HepG2 (cell line): ENCODE results near the gene SERPINE2. TPM values are rescaled to one million over a fixed set of nuclear protein-coding genes. Genes with fewer than 3 reads are reported as not detected.

Source experiments
- ATAC-seq: fragments of 200-7000 bp; cut with Tn5 transposase; 3 replicates; pipeline ENCODE4 v1.9.1; 2020; ENCODE audit warnings: mild to moderate bottlenecking, moderate library complexity
- BruUV-seq: library from RNA; stranded (reverse); fragments of 400-500 nt; replicated peaks from 2 replicates; lab custom pipeline; 2021; lab: Mats Ljungman, UMichigan
- CTCF ChIA-PET: fragments of 300-600 bp; formaldehyde crosslinking; extraction: SDS; loops from one replicate; lab custom pipeline; 2021; ENCODE audit warnings: low total read pairs, inconsistent platforms, low intra/inter-chr PET ratio; lab: Yijun Ruan, JAX
- POLR2A ChIA-PET: fragments of 350-600 bp; sonication (Branson Sonifier 250); formaldehyde crosslinking; loops from one replicate; lab custom pipeline; 2020; ENCODE audit warnings: antibody characterized with exemption, inconsistent platforms; lab: Yijun Ruan, JAX
- DNase-seq: peaks from one replicate; pipeline ENCODE4 v3.0.0-alpha.2; 2015; ENCODE audit warnings: low spot score
- FAIRE-seq: peaks from 3 replicates; lab custom pipeline; 2011; peaks lifted over from hg19 to GRCh38; lab: Jason Lieb, UNC
- H2AFZ ChIP-seq: one replicate; pipeline ENCODE4 v1.6.1; 2011; ENCODE audit warnings: low read length, inconsistent platforms
- H3K27ac ChIP-seq: fragments of 300-600 bp; 3 replicates; pipeline ENCODE4 v1.8.0; 2011; ENCODE audit warnings: mixed run types, mild to moderate bottlenecking, mixed read lengths, low read length, inconsistent platforms; ENCODE audit not compliant: insufficient read depth; ENCODE audit errors: extremely low read length
- H3K27me3 ChIP-seq, 2 experiments: fragments of 200-600 bp in 1 of 2; 2 replicates in 1 of 2; 3 replicates in 1 of 2; pipeline versions ENCODE4 v1.6.0 to v1.8.0; 2011; ENCODE audit warnings: low read length in 2 of 2, mild to moderate bottlenecking in 2 of 2, moderate library complexity in 2 of 2, inconsistent platforms in 1 of 2; ENCODE audit not compliant: insufficient read depth in 2 of 2, control insufficient read depth in 1 of 2
- H3K36me3 ChIP-seq, 2 experiments: fragments of 200-600 bp in 1 of 2; replicated peaks in 1 of 2; 2 replicates in 1 of 2; 3 replicates in 1 of 2; pipeline versions ENCODE4 v1.5.1 to v1.8.0; 2011; ENCODE audit warnings: low read length in 2 of 2, inconsistent platforms in 1 of 2; ENCODE audit not compliant: insufficient read depth in 2 of 2, control insufficient read depth in 1 of 2
- H3K4me1 ChIP-seq: 2 replicates; pipeline ENCODE4 v1.5.1; 2012; ENCODE audit warnings: low read length, inconsistent platforms; ENCODE audit not compliant: insufficient read depth
- H3K4me2 ChIP-seq: 2 replicates; pipeline ENCODE4 v1.6.0; 2011; ENCODE audit warnings: low read depth, low read length, inconsistent platforms
- H3K4me3 ChIP-seq, 3 experiments: fragments of 200-600 bp in 1 of 3; sonication (generic), shearing (Covaris generic) in 1 of 3; replicated peaks in 1 of 3; 2 replicates each; pipeline ENCODE4 v1.5.1; 2011 to 2016; ENCODE audit warnings: low read length in 3 of 3, inconsistent platforms in 2 of 3, low read depth in 2 of 3, mild to moderate bottlenecking in 2 of 3, control low read depth in 1 of 3, mixed read lengths in 1 of 3; ENCODE audit not compliant: insufficient read depth in 1 of 3
- H3K79me2 ChIP-seq: one replicate; pipeline ENCODE4 v1.6.1; 2011; ENCODE audit warnings: low read length, inconsistent platforms; ENCODE audit not compliant: insufficient read depth
- H3K9ac ChIP-seq: 2 replicates; pipeline ENCODE4 v1.6.0; 2011; ENCODE audit warnings: mild to moderate bottlenecking, low read depth, low read length, inconsistent platforms; ENCODE audit not compliant: insufficient read depth
- H3K9me3 ChIP-seq: 2 replicates; pipeline ENCODE4 v1.5.1; 2012; ENCODE audit warnings: mild to moderate bottlenecking, low read length
- H4K20me1 ChIP-seq: 2 replicates; pipeline ENCODE4 v1.6.0; 2011; ENCODE audit warnings: inconsistent platforms, mild to moderate bottlenecking, low read length, moderate library complexity; ENCODE audit not compliant: insufficient read depth
- FOXM1 ChIP-seq: sonication (generic); formaldehyde crosslinking; IDR thresholded peaks from 2 replicates; pipeline ENCODE4 v1.5.0; 2020; ENCODE audit warnings: missing genetic modification reagents
- HDAC1 ChIP-seq: sonication (generic); formaldehyde crosslinking; IDR thresholded peaks from 2 replicates; pipeline ENCODE4 v1.5.1; 2020; ENCODE audit warnings: mild to moderate bottlenecking, missing genetic modification reagents
- SRSF1 ChIP-seq: fragments of 200-400 bp; formaldehyde crosslinking; optimal IDR thresholded peaks from 2 replicates; pipeline ENCODE3; 2017; ENCODE audit warnings: mild to moderate bottlenecking, low read depth, low read length, moderate library complexity
- TEAD3 ChIP-seq: optimal IDR thresholded peaks from 2 replicates; pipeline ENCODE3; 2016; ENCODE audit warnings: borderline replicate concordance
- ZNF614 ChIP-seq: IDR thresholded peaks from 2 replicates; pipeline ENCODE4 v1.6.1; 2018; ENCODE audit warnings: missing biosample characterization, missing genetic modification reagents, inconsistent platforms, borderline replicate concordance
- WGBS: methylation state at CpG from one replicate; pipeline ENCODE4 v1.1.6; 2017; ENCODE audit warnings: low lambda C conversion rate; 5-methylcytosine and 5-hydroxymethylcytosine counted together
- in situ Hi-C: cut with HindIII; loops from 2 replicates; pipeline ENCODE4 v1.10.0; 2017; ENCODE audit warnings: low pct_unique_long_range_greater_than_20kb; ENCODE audit not compliant: extremely low pct_ligation_motif_present
- intact Hi-C: fragments of 100-400 bp; cut with micrococcal nuclease; formaldehyde crosslinking; loops from one replicate; pipeline ENCODE4 v1.10.0; 2022; ENCODE audit not compliant: unreplicated experiment
- polyA plus RNA-seq, 8 experiments: library from polyadenylated mRNA; depleted of rRNA in 3 of 8; stranded (reverse) in 7 of 8; unstranded in 1 of 8; fragments of >200 nt; fragmentation: Illumina TruSeq in 4 of 8; extraction: Trizol in 4 of 8; gene quantifications; 2 replicates each; pipeline versions ENCODE4 v1.2.1 to v1.2.3, GENCODE V29; 2011 to 2016; ENCODE audit warnings: low read depth in 4 of 8, missing spikeins in 1 of 8, mixed read lengths in 1 of 8; ENCODE audit not compliant: insufficient read depth in 1 of 8
- total RNA-seq, 5 experiments: library from RNA; depleted of rRNA; stranded (reverse); fragments of >200 nt; fragmentation: Illumina TruSeq; extraction: Trizol; gene quantifications; 2 replicates each; pipeline ENCODE4 v1.2.3, GENCODE V29; 2016; ENCODE audit warnings: low read depth in 1 of 5
- TF ChIP-seq, protein P1 (sequence below): sonication (generic); formaldehyde crosslinking; IDR thresholded peaks from 2 replicates; pipeline ENCODE4 v1.5.1; 2020; ENCODE audit warnings: mild to moderate bottlenecking, moderate library complexity, missing genetic modification reagents
- TF ChIP-seq, protein P2 (sequence below): sonication (generic); formaldehyde crosslinking; IDR thresholded peaks from 2 replicates; pipeline ENCODE4 v1.4.0; 2020; ENCODE audit warnings: missing genetic modification reagents
- TF ChIP-seq, protein P3 (sequence below): sonication (generic); formaldehyde crosslinking; IDR thresholded peaks from 2 replicates; pipeline ENCODE4 v1.4.0; 2020; ENCODE audit warnings: missing genetic modification reagents
- TF ChIP-seq, protein P4 (sequence below): IDR thresholded peaks from 2 replicates; pipeline ENCODE4 v1.6.1; 2016; ENCODE audit warnings: mild to moderate bottlenecking, missing biosample characterization, missing genetic modification reagents

Gene SERPINE2
- total and polyA plus RNA-seq, 2 of the 13 experiments (the other 11 are each of a cell fraction or from before 2014, with no cell fraction given) = 7.9 to 18.1 TPM

DNA sequence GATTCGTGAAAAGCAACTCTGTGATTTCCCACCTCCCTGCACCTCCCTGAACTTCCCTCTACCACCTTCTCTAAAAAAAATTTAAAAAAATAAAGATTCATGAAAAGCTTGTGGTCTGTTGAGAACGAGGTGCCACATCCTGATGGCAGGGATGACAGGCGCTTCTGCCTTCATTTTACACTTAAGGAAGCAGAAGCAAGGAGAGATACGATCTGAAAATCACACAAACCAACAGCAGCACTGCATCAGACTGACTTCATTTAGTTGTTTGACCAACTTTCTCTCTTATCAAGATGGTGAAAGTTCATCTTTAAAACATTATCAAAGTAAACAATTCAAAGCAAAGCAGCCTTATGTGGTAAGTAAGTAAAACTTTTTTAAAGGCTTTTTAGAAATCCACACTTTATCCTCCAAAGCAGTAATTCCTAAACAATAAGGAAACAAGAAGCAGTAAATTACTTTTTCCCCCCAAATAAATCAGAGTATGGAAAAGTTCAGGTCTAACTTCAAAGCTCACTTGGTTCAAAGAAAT is 109.4 kb downstream of the SERPINE2 start:
- peak overlapping the region; percentile 92 for H3K4me2 ChIP-seq
- H3K9me3 ChIP-seq = peaks cover 8% of the 10 kb centered on the region
- H3K79me2 ChIP-seq = peaks cover 69% of the 10 kb centered on the region
- H2AFZ ChIP-seq = no peak overlapping the region
- H3K4me1 ChIP-seq = peaks cover 56% of the 10 kb centered on the region
- in situ Hi-C loops = no loop called here
- CTCF ChIA-PET = no interaction called here
- H3K36me3 ChIP-seq = no peaks in the 10 kb centered on the region; a peak in 1 of 5 replicates
- H3K9ac ChIP-seq = peak overlapping the region; percentile 81
- ATAC-seq (peak; percentile 28), FAIRE-seq (no peak), DNase-seq (peak; percentile 64)
- 4% methylated on average over 4 of the region's 4 CpGs for WGBS
- POLR2A ChIA-PET = interaction anchor here (0.6 to 3.2 kb wide), 21 partner anchors 9 to 217 kb away, joined by 3 to 82 read pairs (median 6); partner anchors contain the start of genes MRPL44 and WDFY1
- H4K20me1 ChIP-seq = no peaks in the 10 kb centered on the region
- no peaks in the 10 kb centered on the region; a peak in 1 of 5 replicates for H3K27me3 ChIP-seq
- no TSS peak for BruUV-seq
- peak overlapping the region; percentile 53 to 68 (median 64) for H3K4me3 ChIP-seq
- intact Hi-C loops = loop anchor here (1.0 to 5.0 kb wide), 6 partner anchors 16 to 92 kb away; partner anchors contain the start of genes AP1S3, MRPL44 and WDFY1
- peak overlapping the region; percentile 90 for H3K27ac ChIP-seq
- TF ChIP-seq TEAD3 (CRISPR knock-in tag) = peak; percentile 3
- TF ChIP-seq HDAC1 (CRISPR knock-in tag) = no peak
- TF ChIP-seq, protein P1, sequence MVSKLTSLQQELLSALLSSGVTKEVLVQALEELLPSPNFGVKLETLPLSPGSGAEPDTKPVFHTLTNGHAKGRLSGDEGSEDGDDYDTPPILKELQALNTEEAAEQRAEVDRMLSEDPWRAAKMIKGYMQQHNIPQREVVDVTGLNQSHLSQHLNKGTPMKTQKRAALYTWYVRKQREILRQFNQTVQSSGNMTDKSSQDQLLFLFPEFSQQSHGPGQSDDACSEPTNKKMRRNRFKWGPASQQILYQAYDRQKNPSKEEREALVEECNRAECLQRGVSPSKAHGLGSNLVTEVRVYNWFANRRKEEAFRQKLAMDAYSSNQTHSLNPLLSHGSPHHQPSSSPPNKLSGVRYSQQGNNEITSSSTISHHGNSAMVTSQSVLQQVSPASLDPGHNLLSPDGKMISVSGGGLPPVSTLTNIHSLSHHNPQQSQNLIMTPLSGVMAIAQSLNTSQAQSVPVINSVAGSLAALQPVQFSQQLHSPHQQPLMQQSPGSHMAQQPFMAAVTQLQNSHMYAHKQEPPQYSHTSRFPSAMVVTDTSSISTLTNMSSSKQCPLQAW (CRISPR knock-in tag) = 0 out of 2 replicates have a peak, but pooled peaks have one; percentile 11
- TF ChIP-seq SRSF1 = no peak
- TF ChIP-seq, protein P2, sequence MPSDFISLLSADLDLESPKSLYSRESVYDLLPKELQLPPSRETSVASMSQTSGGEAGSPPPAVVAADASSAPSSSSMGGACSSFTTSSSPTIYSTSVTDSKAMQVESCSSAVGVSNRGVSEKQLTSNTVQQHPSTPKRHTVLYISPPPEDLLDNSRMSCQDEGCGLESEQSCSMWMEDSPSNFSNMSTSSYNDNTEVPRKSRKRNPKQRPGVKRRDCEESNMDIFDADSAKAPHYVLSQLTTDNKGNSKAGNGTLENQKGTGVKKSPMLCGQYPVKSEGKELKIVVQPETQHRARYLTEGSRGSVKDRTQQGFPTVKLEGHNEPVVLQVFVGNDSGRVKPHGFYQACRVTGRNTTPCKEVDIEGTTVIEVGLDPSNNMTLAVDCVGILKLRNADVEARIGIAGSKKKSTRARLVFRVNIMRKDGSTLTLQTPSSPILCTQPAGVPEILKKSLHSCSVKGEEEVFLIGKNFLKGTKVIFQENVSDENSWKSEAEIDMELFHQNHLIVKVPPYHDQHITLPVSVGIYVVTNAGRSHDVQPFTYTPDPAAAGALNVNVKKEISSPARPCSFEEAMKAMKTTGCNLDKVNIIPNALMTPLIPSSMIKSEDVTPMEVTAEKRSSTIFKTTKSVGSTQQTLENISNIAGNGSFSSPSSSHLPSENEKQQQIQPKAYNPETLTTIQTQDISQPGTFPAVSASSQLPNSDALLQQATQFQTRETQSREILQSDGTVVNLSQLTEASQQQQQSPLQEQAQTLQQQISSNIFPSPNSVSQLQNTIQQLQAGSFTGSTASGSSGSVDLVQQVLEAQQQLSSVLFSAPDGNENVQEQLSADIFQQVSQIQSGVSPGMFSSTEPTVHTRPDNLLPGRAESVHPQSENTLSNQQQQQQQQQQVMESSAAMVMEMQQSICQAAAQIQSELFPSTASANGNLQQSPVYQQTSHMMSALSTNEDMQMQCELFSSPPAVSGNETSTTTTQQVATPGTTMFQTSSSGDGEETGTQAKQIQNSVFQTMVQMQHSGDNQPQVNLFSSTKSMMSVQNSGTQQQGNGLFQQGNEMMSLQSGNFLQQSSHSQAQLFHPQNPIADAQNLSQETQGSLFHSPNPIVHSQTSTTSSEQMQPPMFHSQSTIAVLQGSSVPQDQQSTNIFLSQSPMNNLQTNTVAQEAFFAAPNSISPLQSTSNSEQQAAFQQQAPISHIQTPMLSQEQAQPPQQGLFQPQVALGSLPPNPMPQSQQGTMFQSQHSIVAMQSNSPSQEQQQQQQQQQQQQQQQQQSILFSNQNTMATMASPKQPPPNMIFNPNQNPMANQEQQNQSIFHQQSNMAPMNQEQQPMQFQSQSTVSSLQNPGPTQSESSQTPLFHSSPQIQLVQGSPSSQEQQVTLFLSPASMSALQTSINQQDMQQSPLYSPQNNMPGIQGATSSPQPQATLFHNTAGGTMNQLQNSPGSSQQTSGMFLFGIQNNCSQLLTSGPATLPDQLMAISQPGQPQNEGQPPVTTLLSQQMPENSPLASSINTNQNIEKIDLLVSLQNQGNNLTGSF = no peak
- no peak for TF ChIP-seq FOXM1
- no peak for TF ChIP-seq ZNF614 (CRISPR knock-in tag)
- TF ChIP-seq, protein P3, sequence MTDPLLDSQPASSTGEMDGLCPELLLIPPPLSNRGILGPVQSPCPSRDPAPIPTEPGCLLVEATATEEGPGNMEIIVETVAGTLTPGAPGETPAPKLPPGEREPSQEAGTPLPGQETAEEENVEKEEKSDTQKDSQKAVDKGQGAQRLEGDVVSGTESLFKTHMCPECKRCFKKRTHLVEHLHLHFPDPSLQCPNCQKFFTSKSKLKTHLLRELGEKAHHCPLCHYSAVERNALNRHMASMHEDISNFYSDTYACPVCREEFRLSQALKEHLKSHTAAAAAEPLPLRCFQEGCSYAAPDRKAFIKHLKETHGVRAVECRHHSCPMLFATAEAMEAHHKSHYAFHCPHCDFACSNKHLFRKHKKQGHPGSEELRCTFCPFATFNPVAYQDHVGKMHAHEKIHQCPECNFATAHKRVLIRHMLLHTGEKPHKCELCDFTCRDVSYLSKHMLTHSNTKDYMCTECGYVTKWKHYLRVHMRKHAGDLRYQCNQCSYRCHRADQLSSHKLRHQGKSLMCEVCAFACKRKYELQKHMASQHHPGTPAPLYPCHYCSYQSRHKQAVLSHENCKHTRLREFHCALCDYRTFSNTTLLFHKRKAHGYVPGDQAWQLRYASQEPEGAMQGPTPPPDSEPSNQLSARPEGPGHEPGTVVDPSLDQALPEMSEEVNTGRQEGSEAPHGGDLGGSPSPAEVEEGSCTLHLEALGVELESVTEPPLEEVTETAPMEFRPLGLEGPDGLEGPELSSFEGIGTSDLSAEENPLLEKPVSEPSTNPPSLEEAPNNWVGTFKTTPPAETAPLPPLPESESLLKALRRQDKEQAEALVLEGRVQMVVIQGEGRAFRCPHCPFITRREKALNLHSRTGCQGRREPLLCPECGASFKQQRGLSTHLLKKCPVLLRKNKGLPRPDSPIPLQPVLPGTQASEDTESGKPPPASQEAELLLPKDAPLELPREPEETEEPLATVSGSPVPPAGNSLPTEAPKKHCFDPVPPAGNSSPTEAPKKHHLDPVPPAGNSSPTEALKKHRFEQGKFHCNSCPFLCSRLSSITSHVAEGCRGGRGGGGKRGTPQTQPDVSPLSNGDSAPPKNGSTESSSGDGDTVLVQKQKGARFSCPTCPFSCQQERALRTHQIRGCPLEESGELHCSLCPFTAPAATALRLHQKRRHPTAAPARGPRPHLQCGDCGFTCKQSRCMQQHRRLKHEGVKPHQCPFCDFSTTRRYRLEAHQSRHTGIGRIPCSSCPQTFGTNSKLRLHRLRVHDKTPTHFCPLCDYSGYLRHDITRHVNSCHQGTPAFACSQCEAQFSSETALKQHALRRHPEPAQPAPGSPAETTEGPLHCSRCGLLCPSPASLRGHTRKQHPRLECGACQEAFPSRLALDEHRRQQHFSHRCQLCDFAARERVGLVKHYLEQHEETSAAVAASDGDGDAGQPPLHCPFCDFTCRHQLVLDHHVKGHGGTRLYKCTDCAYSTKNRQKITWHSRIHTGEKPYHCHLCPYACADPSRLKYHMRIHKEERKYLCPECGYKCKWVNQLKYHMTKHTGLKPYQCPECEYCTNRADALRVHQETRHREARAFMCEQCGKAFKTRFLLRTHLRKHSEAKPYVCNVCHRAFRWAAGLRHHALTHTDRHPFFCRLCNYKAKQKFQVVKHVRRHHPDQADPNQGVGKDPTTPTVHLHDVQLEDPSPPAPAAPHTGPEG = peak; percentile 39; the same call in 1 of the 2 replicates
- TF ChIP-seq, protein P4, sequence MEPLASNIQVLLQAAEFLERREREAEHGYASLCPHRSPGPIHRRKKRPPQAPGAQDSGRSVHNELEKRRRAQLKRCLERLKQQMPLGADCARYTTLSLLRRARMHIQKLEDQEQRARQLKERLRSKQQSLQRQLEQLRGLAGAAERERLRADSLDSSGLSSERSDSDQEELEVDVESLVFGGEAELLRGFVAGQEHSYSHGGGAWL = no peak
